CD4-positive, alpha-beta T cell treated with Interleukin-17A for 4 hours (primary cell): ENCODE data around the gene VBP1.
"Not testable (repeated sequence)": the region's sequence is repeated elsewhere in the genome, so short reads cannot be mapped to it uniquely, and the experiment has no call there.

Experiments
- DNase-seq: peaks from one replicate; pipeline ENCODE4 v3.0.0-alpha.2; 2020; ENCODE audit warnings: mixed read lengths

The VBP1 gene, protein sequence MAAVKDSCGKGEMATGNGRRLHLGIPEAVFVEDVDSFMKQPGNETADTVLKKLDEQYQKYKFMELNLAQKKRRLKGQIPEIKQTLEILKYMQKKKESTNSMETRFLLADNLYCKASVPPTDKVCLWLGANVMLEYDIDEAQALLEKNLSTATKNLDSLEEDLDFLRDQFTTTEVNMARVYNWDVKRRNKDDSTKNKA

DNA sequence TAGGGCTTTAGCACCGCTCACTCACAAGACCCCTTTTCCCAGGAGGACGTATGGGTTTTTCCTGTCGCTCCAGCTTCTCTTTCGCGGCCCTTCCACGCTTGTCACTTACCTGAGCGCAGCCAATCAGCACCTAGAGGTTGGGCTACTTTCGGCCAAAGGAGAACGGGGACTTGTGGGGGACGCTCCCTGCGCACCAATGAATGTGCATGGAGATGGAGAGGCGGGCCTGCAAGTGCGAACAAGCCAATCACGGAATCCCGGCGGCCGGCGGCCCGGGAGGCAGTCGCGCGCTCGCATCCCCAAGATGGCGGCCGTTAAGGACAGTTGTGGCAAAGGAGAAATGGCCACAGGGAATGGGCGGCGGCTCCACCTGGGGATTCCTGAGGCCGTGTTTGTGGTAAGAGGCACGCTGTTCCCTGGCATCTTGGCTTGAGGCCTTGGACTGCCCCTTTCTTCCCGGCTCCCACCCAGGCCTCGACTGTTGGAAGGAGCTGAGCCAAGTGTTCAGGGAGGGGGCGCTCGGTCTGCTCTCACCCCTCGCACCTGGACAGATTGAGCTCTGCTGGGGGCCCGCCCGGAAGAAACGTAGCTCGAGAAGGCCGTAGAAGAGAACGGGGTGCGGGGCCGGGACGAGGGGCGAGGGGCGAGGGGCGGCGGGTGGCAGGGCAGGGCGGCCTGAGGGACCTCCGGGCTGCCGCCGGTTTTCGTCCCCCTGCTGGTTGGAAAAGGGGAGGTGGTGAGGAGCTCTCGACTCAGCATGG, at the start of gene VBP1:
VBP1 (plus strand) TSS at position 282 of the 761 bp plus-strand sequence; CDS start at position 305, 23 bp downstream.
- peak; percentile 86 for DNase-seq

GRCh38 chrX:155169881-155170280, 46.4 kb upstream of the VBP1 start:
- no peak for DNase-seq

- DNase-seq: no peak
Observed at GRCh38 chrX:155179346-155179997, 36.8 kb upstream of the VBP1 start.

DNA sequence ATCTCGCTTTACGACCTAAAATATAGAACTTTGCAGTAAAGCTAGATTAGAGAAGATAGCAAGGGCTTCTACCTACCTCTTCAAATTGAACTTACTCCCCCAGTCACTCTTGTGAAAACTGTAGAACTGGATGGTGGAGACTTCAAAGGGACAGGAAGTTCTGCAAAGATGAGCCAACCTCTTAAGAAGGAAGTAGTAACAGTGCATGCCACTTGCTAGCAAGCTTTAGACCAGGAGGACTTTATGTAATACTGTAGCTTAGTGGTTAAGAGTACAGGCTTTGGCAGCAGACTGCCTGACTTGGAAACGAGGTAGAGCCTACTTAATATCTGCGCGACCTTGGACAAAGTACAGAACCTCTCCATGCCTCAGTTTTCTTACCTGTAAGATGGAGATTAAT, 27.5 kb upstream of the VBP1 start:
- peak; percentile 38 for DNase-seq

DNA sequence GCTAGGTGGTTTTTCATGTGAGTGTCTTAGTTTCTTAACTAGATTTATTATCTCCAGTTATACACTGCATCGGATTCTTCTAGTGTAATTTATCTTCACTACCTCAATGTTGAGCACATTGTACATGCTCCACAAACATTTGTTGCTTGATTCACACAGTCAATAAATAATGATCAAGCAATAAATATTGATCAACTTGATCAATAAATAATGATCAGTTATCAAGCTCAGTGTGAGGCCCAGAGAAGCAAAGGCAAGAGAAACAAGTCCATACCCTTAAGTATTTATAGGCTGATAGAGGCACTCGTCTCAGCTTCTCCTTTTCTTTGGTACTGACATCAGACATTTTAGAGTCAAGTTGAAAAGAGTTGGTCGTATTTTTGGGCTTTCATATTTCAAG, 5.1 kb upstream of the VBP1 start:
- no peak for DNase-seq

DNA sequence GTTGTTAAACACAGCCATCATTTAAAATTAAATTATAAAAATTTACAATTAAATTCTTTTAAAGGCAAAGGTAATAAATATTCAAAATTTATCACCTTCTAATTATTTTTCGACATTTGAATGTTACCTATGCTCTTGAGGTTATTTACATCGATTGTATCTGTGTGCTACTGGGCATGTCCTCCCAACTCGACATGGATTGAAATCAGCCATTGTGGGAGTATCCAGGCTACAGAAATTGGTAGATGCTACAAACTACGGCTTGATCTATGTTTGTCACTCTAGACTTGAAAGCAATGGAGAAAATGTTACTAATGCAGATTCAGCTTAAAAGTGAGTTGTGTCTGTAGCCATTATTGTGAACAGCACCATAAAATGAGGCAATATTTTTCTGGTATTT, 2.5 kb upstream of the VBP1 start:
- DNase-seq: no peak

- DNase-seq: no peak
Observed at GRCh38 chrX:155215443-155216178, 649 bp upstream of the VBP1 start.

DNA sequence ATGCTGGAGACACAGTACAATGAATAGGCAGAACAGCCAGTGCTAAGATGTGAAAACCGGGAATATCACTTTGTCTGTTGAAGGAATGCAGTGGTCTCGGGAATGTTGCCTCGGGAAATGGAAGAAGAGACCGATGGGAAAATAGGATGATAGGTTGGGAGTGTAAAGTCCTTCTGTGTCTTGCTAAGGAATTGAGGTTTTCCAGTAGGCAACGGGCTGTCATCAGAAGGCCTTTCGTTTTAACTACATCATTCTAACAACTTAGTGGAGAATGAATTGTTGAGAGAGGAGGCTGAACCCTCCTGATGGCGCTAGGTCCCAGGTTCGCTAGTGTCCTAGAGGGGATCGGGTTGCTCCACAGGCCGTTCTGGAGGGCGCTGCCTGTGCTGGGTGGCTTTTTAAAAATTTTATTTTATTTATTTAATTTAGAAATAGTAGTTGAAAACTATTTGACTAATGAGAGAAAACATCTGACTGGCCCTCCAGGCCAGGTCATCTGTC, 730 bp downstream of the VBP1 start:
- no peak for DNase-seq

DNA sequence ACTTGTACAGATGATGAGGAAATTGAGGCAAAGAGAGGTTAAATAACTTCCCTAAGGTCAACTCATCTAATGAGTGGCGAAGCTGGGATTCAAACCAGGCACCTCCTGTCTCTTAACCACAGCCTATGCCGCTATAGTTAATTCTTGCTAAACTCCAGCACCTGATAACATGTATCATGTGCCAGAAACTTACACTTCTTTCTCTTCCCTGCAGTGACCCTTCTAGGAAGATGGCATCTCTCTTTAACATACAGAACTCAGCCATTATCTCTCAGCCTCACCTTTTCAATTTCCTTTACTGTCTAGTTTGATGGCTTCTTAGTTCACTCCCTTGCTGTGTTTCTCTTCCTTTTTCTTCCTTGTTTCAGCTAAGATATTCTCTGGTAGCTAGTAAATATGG, 2.5 kb downstream of the VBP1 start:
- DNase-seq: no peak

DNA sequence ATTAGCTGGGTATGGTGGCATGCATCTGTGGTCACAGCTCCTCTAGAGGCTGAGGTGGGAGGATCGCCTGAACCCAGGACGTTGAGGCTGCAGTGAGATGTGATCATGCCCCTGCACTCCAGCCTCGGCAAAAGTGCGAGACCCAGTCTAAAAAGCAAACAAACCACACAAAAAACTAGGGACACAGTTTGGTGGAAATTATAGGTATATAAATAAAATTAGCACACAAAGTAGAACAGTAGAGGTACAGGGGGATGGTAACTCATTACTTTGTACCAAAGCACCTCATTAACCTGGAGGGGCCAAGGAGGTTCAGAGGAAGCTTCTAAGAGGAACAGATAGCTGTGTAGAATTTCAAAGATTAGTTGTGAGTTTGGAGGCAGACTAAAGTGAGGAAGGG, 5.1 kb downstream of the VBP1 start:
- no peak for DNase-seq

GRCh38 chrX:155223746-155224145, 7.5 kb downstream of the VBP1 start:
- DNase-seq: not testable (repeated sequence)

- no peak for DNase-seq
Observed at GRCh38 chrX:155225774-155226173, 9.5 kb downstream of the VBP1 start.

DNA sequence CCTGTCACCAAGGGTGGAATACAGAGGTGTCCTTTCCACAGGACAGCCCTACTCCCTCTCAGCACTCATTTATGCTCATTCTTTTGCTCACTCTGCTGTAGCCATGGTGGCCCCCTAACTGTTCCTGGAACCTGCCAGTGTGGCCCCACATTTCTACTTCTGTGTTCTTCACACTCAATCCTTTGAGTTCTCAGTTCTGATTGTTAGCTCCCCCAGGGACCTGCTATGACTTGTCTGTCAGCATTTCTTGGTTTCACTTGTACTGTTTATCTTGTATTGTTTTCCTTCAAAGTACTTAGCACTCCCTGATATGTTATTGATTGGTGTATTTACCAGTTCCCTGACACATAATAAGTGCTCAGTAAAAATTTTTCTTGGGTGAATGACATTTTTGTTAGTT, 14.9 kb downstream of the VBP1 start:
- no peak for DNase-seq

DNA sequence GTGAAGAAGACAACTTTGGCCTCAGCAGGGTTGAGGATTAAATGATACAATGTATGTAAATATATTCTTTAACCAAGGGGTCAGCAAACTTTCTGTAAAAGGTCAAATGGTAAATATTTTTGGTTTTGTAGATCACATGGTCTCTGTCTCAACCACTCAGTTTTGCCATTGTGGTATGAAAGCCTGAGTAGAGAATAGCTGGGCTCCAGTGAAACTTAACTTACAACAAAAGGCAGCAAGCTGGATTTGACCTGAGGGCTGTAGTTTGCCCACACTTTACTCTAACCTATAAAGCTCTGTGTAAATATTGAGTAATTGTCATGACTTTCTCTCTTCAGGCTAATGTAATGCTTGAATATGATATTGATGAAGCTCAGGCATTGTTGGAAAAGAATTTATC, 19.6 kb downstream of the VBP1 start:
- no peak for DNase-seq

- DNase-seq: no peak
Observed at GRCh38 chrX:155237719-155238118, 21.5 kb downstream of the VBP1 start.

GRCh38 chrX:155242300-155242699, 26.0 kb downstream of the VBP1 start:
- DNase-seq: no peak

- no peak for DNase-seq
Observed at GRCh38 chrX:155246748-155247147, 30.5 kb downstream of the VBP1 start.

- no peak for DNase-seq
Observed at GRCh38 chrX:155247497-155247896, 31.2 kb downstream of the VBP1 start.

GRCh38 chrX:155251391-155251790, 35.1 kb downstream of the VBP1 start:
- DNase-seq: no peak

- no peak for DNase-seq
Observed at GRCh38 chrX:155259752-155260151, 43.5 kb downstream of the VBP1 start.

- DNase-seq: peak; percentile 6
Observed at GRCh38 chrX:155262970-155263754, 46.9 kb downstream of the VBP1 start.

GRCh38 chrX:155263854-155264628, 47.8 kb downstream of the VBP1 start, which contains the start of gene RAB39B:
TSS of gene RAB39B (minus strand) at chrX:155264491. CDS start at chrX:155264288, 203 bp downstream.
- peak; percentile 78 for DNase-seq
